HG03139 (cell line): ENCODE results near the gene CSMD2.

Source experiments
- ATAC-seq: cut with Tn5 transposase; IDR thresholded peaks from one replicate; pipeline ENCODE4 v1.9.1; 2021; ENCODE audit not compliant: unreplicated experiment

CSMD2 gene

DNA sequence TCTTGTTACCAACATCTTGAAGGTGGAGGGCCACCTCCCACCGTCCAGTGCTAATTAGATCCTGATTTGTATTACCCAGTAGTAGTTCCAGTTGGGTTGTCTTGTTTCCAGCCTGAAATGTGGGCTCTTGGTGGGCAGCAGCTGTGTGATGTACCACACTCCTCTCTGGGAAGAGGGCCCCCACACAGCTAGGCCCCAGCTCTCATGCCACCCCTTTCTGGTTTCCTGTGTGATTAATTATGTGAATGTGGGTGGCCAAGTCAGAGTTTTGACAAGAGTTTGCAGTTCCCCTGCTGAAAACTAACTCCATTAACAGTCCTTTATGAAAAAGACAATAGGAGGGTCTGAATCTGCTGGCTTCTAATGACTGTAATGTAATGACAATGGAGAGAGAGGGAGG, 297.3 kb downstream of the CSMD2 start:
- ATAC-seq = no peak

DNA sequence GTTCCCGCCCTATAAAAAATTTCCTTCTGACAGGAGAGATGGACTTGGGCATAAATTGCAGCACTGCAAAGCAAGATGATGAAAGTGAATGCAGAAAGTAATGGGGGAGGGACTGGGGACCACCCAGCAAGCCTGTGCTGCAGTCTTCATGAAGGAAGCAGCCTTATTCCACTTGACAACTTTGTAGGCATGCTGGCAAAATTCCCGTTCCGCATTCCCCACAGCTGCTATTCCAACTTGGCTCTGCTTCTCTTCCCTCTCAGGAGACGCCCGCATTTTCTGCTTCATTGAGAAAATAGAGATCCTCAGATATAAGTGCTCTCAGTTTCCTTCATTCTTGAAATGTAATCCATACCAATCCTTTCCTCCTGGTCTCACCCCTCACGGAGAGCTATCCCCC, 298.7 kb downstream of the CSMD2 start:
- ATAC-seq = no peak

GRCh38 chr1:33864460-33865389, 300.3 kb downstream of the CSMD2 start:
- no peak for ATAC-seq

GRCh38 chr1:33863779-33864178, 301.3 kb downstream of the CSMD2 start, which contains the start of gene HMGB4:
HMGB4 (plus strand) TSS chr1:33864079; CDS start chr1:33864192, 113 bp downstream.
- no peak for ATAC-seq

DNA sequence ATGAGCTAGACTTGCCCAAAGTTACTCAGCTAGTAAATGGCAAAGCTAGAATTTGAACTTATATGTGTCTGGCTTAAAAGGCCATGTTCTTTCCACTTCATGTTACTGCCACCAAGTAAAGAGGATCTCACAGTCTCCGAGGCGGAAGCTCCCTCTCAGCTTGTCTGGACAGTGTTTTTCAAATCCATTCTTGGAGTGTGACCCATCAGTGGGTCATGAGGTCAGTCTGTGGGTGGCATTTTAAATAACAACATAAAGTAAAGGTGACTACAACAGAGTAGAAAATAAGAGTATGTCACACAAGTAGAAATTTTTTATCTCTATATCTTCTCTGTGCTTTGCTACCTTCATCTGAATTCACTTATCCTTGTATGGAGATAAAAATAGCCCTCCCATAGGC, 304.4 kb downstream of the CSMD2 start:
- no peak for ATAC-seq

DNA sequence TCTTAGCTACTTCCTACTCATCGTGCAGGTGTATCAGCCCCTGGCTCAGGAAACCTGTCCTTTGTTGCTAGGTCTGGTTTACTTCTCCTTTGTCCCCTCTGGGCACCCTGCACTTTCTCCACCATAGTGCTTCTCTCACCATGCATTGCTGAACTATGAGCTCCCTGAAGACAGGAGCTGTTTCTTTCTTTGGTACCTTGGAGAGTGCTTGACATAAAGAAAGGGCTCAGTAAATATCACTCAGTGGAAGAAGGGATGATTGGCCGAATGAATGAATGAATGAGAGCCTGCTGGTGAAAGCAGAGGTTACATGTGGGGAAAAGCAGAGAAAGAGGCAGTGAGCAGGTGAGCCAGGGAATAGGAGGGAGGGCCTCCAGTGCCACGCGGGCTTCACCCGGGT, 310.9 kb downstream of the CSMD2 start:
- ATAC-seq = no peak

- ATAC-seq = no peak
Observed at GRCh38 chr1:33853431-33853830, 311.6 kb downstream of the CSMD2 start.

DNA sequence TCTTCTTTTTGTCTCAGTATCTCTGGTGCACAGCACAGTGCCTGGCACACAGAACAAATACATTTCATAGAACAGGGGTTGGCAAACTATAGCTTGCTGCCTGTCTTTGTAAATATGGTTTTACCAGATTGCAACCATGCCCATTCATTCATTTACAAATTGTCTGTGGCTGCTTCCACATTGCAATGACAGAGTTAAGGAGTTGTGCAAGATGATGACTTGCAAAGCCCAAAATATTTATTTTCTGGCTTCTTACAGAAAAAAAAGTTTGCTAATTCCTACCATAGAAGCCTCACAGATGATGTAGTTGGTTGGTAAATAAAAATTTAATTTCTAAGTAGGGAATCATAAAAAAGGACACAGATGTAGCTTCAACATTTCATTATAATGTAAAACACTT, 312.3 kb downstream of the CSMD2 start:
- no peak for ATAC-seq

DNA sequence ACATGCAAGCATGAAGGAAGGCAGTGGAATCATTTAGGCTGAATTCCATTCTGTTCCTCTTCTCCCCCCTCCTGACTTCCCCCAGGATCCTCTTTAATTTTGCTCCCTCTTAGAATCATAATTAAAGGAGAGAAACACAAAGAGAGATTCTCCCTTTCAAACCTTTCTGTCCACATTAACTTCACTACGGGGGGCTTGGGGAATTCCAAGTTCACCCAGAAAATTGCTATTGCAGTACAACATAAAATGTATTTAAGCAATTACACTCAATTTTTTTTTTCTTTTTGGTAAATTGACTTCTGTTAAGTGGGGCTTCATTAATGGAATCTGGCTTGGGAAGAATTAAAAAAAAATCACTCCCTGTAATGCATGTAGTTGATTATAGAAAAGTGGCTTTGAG, 314.5 kb downstream of the CSMD2 start:
- ATAC-seq = no peak

DNA sequence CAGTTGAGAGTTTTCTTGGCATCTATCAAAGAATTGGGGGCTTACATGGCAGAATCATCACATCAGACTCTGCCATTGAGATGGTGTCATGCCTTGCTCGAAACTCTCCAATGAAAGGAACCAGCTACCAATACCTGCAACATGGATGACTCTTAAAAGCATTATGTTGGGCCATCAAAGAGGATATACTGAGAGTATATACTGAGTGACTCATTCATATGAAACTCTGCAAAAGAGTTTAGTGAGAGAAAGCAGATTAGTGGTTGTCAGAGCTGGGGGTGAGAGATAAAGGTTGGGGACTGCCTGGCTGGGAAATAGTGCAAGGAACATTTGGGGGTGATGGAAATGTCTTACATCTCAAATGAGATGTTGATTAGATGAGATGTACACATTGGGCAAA, 315.8 kb downstream of the CSMD2 start:
- no peak for ATAC-seq

DNA sequence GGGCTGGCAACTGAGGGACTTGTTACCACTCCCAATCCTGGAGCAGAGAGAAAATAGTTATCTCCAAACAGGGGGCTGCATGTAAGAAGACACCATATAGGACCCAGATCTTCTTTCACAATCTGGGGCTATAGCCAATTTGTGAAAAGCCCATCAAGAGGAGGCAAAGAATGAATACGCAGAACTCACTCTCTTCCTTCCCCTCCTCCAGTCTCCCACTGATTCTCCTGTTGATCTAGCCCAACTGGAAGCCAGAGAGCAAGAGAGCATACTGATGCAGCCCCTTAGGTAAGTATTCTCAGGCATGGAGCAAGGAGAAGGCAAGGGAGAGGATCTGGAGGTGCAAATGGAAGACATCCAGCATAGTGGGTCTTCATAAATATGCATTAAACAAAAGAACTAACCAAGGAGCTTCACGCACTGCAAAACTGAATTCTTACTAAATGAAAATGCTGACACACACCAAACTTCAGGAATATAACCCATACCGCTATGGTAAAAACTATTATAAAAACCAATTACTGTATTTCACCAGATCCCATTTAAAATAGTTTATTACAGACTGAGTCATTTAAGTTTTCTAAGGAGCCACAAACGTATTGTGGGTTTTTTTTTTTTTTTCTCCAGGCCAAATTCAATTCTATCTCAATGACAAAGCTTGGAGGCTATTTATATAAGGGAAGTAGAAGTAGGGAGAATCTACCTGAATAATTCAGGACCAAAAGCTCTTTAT, 316.7 kb downstream of the CSMD2 start:
- no peak for ATAC-seq

DNA sequence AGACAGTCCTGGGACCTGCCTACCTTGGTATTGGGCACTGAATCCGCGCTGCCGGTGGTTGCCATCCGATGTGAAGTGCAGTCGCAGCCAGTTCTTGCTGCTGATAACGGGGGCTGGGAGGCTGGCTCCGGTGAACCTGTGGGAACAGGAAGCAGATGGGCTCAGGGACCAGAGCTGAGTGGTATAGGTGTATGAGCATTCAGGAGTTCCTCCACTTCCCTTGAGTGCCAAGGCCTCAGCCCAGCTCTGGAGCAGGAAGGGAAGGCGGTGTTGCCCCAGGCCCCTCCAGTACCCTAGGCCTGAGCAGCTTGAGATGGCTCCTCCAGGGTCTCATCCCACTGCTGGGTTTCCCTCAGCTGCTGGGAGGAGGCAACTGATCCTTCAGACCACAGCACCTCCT, 318.2 kb downstream of the CSMD2 start:
- no peak for ATAC-seq

GRCh38 chr1:33844166-33844565, 320.9 kb downstream of the CSMD2 start:
- ATAC-seq = no peak

DNA sequence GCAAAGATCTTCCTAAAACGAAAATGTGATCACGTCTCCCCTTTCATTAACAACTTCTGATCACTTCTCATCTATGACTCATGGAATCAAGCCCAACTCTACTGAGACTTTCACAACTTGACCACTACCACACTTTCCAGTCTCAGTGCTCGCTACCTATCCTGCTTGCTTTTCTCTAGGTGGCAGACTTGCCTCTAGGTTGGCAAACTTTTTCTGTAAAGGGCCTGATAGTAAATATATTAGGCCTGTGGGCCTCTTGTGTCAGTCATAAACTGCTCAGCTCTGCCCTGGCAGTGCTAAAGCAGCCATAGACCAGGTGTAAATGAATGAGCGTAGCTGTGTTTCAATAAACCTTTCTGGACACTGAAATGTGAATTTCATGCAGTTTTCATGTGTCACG, 322.7 kb downstream of the CSMD2 start:
- ATAC-seq = no peak

GRCh38 chr1:33841494-33841893, 323.5 kb downstream of the CSMD2 start:
- ATAC-seq = no peak

DNA sequence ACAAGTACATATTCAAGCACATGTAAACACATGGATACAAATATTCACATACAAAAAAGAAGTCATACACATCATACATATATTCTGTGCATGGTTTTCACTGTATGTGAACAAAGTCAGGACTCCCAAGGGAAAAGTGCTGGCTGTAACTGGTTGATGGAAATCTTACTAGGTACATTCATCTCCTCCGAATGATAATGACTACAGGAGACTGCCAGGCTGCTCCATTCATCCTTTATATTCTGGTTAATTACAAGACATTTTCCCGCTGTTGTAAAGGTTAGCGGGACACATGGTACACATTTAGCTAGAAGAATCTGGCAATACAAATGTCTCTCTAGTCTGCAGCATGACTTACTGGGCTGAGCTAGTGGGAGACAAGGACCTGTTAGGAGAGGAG, 327.4 kb downstream of the CSMD2 start:
- no peak for ATAC-seq

DNA sequence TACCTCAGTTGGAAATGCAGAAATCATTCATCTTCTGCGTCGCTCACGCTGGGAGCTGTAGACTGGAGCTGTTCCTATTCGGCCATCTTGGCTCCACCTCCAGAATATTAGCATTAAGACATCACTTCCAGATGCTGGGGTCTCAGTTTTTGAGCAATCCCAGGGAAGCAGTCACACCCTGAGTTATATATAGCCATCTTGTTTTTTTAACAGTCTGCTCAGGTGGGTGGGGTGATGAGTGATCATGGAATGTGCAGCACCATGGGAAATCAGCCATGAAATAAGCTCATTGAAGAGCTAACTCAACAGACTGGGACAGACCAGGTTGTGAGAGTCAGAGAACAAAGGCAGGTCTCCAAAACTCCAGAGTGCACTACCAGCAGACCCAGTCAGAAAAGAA, 328.1 kb downstream of the CSMD2 start:
- no peak for ATAC-seq

DNA sequence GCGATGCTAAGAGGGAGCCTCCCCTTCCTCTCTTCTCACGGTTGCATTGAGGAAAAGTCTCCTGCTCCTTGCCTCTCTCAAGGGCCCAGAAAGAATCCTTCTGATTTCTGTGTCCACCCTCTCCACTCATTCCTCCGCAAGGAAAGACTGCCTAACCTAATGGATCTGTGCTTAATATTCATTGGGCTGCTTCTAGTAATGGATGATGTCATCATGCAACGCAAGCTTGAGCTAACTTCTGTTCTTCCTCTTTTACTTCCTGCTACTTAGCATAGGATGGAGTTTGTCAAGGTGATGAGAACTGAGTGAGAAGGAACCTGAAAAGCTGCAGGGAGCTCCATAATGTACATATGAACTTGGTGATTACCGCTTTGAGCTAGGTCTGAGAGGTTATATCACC, 336.4 kb downstream of the CSMD2 start:
- ATAC-seq = no peak

GRCh38 chr1:33828059-33828458, 337.0 kb downstream of the CSMD2 start:
- ATAC-seq = no peak

DNA sequence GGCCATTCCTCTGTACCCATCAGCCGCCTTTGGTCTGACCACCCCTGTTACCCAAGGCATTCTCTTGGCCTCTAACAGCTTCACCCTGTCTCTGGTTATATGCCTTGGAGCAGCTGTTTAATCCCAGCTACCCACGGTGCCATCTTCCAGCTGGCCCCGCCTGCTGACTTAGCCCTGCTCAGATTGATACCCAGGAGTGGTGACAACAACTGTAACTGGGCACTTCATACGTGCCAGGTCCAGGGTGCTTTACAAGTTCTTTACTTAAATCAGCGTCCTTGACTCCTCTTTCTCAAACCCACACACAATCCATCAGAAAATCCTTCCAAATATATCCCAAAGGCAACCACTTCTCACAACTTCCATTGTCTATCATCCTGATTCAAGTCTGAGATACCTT, 338.3 kb downstream of the CSMD2 start:
- no peak for ATAC-seq

DNA sequence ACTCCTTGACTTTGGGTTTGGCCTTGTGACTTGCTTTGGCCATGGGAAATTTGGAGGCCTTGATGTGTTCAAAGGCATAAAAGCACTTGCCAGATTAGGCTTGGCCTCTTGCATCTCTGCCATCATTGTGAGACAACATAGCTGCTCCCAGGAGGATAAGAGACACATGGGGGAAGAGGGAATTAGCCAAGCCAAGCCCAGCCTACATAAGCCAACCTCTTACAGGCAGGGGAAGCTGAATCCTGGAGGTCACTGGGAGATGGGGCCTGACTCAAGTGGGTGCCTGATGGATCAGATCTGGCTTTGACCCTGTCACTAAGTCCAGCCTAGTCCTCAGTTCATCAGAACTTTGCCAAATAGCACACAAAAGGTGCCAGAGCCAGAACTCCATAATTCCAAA, 338.7 kb downstream of the CSMD2 start:
- no peak for ATAC-seq

DNA sequence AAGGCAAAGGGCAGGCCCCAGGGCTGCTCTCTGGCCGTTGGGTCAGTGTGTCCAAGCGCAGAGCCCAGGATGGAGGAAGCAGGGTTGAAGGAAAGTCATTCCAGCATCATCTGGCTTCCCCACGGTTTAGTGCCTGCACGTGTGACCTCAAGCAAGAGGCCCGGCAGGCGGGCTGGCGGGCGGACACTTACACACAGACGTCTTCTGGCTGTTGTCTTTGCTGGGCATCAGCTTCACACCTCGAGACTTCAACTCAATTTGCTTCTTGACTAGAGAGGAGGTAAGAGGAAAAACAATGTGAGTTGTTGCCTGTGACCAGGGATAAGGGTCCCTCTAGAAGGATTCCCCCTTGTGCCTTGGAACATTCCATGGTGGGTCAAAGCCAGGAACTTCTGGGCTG, 339.5 kb downstream of the CSMD2 start:
- ATAC-seq = no peak
